Erythroblast (primary cell): Measurements from ENCODE around the gene HIPK4.
"Not testable (repeated sequence)": the region's sequence is repeated elsewhere in the genome, so short reads cannot be mapped to it uniquely, and the experiment has no call there.

ENCODE experiments used
- GATA1 ChIP-seq: IDR thresholded peaks from 2 replicates; pipeline ENCODE4 v1.6.1; 2011; ENCODE audit warnings: low read depth, mild to moderate bottlenecking, control low read depth, low read length, moderate library complexity
- POLR2A ChIP-seq: IDR thresholded peaks from 2 replicates; pipeline ENCODE4 v1.6.1; 2011; ENCODE audit warnings: mild to moderate bottlenecking, low read length

- not testable (repeated sequence) for TF ChIP-seq POLR2A, GATA1
Observed at GRCh38 chr19:40333083-40333482, 56.9 kb downstream of the HIPK4 start.
